NCI-H460 (cell line): ENCODE data around the gene PUS1. TPM values are rescaled to one million over a fixed set of nuclear protein-coding genes. Genes with fewer than 3 reads are reported as not detected.
"Not testable (repeated sequence)": the region's sequence is repeated elsewhere in the genome, so short reads cannot be mapped to it uniquely, and the experiment has no call there.

Experiments
- DNase-seq: peaks from one replicate; pipeline ENCODE4 v3.0.0-alpha.2; 2016; ENCODE audit warnings: low read depth; ENCODE audit errors: extremely low read depth
- total RNA-seq: library from RNA; depleted of rRNA; stranded (reverse); fragments of >200 nt; shearing (Covaris generic); gene quantifications from 2 replicates; pipeline ENCODE4 v1.2.3, GENCODE V29; 2014

PUS1 gene
- total RNA-seq, 1 experiment from 2014 or later, result 42.2 TPM

DNA sequence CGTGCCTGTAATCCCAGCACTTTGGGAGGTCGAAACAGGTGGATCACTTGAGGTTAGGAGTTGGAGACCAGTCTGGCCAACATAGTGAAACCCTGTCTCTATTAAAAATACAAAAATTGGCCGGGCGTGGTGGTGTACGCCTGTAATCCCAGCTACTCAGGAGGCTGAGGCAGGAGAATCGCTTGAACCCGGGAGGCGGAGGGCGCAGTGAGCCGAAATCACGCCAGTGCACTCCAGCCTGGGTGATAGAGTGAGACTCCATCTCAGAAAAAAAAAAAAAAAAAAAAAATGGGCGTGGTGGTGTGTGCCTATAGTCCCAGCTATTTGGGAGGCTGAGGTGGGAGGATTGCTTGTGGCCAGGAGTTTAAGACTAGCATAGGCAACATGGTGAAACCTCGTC, 25.4 kb downstream of the PUS1 start:
- not testable (repeated sequence) for DNase-seq

DNA sequence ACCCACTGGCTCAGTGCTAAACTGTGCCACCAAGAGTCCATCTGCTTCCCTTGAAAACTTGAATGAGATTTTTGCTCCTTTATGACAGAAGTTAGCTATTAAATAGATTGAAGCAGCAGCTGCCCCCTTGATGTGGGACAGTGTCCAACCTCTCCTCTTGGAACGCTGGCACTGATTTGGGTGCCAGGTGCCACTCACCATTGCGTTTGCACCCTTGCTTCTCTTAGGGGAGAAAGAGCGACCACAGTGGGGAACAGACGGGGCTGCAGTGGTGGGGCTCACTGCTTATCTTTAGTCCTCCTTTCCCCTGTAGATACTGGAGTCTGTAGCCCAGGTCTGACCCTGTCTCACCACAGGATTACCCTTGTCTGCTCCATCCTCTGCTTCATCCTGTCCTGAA, 30.0 kb downstream of the PUS1 start:
- no peak for DNase-seq

DNA sequence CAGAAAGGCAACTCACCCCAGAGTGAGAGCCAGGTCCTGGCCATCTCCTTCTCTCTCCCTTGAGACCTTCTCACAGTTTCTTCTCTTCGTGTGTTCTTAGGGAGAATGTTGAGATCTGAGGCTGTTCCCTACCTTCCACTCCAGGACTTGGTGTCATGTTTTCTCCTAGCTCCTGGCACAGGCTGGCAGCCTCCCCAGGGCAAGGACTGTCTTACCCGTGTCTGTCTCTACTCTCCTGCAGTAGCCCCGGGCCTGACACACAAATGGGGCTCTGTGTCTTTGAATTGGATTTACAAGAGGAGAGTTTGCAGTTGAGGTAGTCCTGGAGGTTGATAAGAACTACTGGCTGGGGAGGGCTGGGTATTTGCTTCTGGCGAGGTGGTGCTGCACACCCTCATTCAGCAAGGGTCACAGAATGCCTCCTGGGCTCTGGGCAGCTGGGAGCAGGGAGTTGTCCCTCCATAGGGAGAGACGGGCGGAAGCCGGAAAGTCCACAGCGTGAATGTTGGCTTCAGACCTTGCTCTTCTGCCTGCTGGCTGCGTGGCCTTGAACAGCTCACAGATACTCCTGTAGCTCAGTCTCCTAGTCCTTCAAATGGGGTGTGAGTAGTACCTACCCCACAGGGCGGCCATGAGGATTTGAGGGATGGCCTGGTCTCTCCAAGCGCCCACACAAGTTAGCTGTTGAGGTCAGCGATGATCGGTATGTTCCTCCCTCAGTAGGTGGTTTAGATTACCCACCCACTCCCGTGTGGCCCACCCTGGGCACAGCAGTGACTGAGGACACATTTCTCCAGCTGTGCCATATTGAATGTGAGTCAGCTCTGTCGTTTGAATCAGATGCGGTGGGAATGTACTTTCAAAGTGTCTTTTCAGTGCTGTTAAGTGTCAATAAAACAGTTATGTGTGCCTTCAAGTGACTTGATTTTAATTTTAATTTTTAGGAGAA, 30.8 kb downstream of the PUS1 start:
- no peak for DNase-seq

DNA sequence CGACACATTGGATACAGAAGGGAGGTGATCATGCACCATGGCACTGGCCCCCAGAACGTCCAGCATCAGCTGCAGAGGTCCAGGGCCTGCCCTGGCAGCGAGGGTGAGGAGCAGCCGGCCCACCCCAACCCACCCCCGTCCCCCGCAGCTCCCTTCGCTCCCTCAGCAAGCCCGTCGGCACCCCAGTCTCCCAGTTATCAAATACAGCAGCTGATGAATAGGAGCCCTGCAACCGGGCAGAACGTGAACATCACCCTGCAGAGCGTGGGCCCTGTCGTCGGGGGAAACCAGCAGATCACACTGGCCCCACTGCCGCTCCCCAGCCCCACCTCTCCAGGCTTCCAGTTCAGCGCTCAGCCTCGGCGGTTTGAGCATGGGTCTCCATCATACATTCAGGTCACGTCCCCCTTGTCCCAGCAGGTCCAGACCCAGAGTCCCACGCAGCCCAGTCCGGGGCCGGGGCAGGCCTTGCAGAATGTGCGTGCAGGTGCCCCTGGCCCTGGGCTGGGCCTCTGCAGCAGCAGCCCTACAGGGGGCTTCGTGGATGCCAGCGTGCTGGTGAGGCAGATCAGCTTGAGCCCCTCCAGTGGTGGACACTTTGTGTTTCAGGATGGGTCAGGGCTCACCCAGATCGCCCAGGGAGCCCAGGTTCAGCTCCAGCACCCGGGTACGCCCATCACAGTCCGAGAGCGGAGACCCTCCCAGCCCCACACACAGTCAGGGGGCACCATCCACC, 31.7 kb downstream of the PUS1 start:
- DNase-seq, result not testable (repeated sequence)

DNA sequence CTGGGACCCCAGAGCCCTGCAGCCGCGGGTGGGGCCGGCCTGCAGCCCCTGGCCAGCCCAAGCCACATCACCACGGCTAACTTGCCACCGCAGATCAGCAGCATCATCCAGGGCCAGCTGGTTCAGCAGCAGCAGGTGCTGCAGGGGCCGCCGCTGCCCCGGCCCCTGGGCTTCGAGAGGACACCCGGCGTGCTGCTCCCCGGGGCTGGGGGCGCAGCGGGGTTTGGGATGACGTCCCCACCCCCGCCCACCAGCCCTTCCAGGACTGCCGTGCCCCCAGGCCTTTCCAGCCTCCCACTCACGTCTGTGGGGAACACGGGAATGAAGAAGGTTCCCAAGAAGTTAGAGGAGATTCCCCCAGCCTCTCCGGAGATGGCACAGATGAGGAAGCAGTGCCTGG, 32.3 kb downstream of the PUS1 start:
- not testable (repeated sequence) for DNase-seq

DNA sequence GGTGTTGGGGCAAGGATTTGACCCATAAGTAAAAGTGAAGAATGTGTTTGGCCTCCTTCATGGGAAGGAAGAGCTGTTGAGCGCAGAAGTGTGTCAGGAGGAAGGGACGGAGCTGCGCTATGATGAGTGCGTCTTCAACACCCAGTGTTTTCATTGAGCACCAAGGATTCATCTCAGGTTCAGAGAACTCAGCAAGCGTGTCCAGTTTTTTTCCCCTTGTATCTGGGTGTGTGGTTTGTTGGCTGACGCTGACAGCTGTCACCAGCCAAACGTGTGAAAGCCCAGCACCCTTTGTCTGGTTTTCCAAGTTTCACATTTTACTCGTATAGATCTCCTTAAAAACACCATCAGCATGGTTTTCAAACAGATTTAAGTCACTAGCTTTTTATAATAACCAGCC, 33.0 kb downstream of the PUS1 start:
- no peak for DNase-seq

DNA sequence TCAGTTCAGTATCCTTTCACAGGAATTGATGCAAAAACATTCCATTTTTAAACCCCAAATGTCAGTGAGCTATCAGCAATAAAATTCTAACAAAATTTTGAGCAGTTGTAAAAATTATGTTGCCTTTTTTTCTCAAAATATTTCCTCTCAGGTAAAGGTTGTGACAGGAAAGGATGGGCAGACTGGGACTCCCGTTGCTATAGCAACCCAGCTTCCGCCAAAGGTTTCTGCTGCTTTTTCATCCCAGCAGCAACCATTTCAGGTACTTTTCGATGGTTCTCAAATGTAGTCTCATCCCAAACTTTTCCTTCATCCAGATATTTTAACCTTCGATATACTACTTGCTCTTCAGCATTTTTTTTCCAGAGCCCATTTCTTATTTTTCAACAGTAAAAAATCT, 34.3 kb downstream of the PUS1 start:
- no peak for DNase-seq

DNA sequence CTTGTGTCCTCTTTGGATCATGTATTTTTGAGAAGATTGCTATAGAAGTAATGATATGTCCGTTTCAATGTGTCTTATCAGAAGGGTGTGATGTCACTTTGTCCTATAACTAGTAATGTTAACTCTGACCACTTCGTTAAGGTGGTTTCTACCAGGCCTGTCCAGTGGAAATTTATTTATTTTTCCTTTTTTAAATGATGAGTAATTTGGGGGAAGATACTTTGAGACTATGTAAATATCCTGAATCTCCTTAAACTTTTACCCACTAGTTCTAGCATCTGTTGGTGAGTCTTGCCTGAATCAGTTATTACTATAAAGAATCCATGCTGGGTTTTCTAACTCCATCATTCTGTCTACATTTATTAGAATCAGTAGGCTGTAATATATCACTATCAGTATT, 36.0 kb downstream of the PUS1 start:
- DNase-seq, result no peak

DNA sequence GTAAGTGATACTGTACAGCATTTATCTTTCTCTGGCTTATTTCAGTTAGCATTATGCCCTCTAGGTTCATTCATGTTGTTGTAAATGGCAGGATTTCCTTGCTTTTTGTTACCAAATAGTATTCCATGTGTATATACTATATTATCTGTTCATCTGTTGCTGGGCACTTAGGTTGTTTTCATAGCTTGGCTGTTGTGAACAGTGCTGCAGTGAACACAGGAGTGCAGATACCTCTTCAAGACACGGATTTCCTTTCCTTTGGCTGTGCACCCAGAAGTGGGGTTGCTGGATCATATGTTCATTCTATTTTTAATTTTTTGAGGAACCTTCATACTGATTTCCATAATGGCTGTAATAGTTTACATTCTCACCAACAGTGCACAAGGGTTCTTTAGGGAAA, 42.1 kb downstream of the PUS1 start:
- DNase-seq, result no peak

DNA sequence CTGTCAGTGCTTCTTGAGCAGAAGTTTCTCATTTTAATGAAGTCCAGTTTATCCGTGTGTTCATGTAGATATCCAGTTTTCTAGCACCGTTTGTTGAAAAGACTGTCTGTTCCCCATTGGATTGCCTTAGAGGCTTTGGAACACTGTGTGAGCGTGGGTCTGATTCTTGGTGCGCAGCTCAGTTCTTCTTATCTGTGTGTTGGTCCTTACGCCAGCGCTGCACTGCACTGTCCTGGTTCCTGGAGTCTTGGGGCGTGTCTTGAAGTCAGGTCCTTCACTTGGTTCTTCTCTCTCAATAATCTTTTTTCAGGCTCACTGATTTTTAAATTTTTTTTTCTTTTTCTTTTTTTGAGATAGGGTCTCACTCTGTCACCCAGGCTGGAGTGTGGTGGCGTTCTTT, 46.2 kb downstream of the PUS1 start:
- no peak for DNase-seq

DNA sequence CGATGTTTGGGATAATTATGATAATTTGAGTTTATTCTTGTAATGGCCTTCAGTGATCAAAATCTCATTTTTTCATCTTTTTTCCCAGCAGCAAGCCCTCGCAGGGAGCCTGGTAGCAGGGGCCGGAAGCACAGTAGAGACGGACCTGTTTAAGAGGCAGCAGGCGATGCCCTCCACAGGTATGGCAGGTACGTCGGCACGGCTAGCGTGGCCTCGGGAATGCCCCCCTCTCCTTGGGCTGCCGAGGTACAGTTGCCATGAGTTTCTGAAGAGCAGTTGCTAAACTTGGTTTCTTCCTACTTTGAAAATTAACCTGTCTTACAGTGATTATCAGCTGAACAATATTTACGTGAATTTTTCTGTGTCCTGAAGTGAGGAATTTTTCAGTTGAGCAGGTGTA, 50.5 kb downstream of the PUS1 start:
- DNase-seq, result no peak

DNA sequence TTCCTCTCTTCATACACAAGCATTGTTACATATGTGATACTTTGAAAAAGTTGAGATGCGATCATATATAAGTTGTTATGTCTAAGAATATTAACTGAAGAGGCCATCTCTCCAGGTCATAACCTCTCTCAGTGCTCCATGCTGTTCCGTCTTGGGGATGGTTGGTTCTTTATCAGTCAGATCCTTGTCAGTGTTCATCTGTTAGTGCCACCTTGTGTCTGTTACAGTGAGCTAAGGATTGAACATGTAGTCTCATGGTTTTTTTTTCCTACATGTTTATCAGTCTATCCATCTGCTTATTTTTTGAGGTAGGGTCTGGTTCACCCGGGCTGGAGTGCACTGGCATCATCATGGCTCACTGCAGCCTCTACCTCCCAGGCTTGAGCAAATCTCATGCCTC, 51.2 kb downstream of the PUS1 start:
- no peak for DNase-seq

DNA sequence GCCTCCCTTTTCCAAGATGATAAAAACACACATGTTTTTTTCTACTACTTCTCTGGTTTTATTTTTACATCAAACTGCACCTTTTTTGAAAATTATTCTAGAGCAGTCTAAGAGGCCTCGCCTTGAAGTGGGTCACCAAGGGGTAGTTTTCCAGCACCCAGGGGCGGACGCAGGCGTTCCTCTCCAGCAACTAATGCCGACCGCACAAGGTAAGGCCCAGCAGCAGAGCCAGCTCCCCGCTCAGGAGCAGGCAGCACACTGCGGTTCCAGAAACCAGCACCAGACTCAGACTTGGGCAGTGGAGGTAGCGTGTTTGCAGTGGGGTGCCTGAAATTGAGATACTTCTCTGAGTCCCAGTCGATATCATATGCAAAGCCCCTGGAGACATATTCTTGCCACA, 52.3 kb downstream of the PUS1 start:
- DNase-seq, result no peak

DNA sequence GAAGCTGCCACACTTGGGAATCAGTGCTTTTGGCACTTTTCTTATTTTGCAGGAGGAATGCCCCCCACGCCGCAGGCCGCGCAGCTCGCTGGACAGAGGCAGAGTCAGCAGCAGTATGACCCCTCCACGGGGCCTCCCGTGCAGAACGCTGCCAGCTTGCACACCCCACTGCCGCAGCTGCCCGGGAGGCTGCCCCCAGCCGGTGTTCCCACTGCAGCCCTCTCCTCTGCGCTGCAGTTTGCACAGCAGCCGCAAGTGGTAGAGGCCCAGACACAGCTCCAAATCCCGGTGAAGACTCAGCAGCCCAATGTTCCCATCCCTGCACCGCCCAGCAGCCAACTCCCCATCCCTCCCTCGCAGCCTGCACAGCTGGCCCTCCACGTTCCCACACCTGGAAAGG, 53.0 kb downstream of the PUS1 start:
- no peak for DNase-seq

DNA sequence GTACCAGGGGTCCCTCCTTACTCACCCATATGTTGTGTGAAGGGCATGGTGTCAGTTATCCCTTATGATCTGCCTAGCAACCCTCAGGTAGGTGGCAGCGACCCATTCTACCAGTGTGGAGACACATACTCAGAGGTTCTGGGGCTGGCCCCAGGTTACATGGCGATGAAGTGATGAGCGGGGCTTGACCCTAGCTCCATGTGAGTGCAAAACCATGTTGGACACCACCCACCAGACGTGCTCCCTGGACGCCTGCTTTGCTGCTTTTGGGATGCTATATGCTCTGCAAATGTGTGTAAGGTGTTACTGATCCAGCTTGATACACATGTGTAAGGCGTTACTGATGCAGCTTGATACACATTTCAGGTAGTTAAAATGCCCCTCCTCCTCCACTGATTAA, 54.0 kb downstream of the PUS1 start:
- DNase-seq, result no peak

DNA sequence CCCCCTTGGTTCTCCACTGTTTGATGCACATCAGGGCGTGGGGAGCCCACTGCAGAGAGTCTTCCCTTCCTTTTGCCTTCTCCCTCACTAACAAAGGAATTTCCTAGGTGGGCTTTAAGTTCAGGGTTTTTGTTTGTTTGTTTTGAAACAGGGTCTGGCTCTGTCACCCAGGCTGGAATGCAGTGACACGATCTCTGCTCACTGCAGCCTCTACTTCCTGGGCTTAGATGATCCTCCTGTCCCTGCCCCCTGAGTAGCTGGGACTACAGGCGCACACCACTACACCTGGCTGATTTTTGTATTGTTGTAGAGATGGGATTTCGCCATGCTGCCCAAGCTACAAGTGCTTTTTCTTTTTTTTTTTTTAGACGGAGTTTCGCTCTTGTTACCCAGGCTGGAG, 54.5 kb downstream of the PUS1 start:
- DNase-seq, result no peak

DNA sequence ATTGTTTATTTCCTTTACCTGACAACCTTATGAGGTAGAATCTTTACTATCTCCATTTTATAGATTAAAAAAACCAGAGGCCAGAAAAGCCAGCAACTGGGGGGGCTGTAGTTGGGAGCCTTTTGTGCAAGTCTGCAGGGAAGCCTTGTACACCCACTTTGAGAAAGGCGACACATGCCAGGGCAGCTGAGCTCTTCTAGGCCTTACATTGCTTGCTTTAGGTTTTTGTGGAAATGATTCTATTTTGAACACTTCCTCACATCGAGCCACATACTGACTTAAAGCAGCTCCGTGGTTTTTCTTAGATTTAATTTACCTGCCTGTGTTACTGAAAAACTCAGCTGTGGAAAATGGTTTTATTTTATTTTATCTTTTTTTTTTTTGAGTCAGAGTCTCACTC, 55.3 kb downstream of the PUS1 start:
- no peak for DNase-seq

DNA sequence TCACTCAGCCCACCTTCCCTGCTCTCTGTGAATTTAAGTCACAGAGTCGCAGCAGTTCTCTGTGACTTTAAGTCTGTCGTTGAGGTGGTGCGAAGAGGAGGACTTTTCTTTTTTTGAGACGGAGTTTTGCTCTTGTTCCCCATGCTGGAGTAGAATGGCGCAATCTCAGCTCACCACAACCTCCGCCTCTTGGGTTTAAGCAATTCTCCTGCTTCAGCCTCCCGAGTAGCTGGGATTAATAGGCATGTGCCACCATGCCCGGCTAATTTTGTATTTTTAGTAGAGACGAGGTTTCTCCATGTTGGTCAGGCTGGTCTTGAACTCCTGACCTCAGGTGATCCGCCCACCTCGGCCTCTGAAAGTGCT, 56.4 kb downstream of the PUS1 start:
- DNase-seq, result not testable (repeated sequence)

DNA sequence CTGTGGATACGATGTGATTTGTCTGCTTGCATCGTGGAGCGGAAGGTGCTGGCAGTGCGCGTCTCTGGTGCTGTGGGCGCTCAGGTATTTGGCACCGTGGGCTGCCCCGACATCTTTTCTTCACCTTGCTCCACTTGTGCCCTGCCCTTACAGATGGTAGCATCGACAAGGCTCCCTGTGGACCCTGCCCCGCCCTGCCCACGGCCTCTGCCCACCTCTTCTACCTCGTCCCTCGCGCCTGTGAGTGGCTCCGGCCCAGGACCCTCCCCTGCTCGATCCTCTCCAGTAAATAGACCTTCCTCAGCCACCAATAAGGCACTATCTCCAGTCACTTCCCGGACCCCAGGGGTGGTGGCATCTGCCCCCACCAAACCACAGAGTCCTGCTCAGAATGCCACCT, 57.3 kb downstream of the PUS1 start:
- no peak for DNase-seq

DNA sequence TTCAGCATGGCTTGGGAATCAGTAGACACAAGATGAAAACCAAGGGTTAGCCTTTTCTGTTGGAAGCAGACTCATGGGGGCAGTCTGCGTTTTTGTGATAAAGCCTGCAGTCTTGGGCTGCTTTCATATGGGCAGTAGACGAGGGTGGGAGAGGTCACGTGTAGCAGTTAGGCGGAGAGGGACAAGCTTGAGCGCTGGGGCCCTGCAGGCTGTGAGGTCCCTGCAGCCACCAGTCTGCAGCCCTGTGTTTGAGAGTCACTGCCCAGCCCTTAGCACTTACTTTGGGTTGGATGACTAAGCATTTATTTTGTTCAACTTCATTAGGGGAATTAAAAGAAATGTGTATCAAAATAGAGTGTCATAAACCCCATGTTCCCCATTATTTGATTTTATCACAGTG, 57.8 kb downstream of the PUS1 start:
- DNase-seq, result no peak

DNA sequence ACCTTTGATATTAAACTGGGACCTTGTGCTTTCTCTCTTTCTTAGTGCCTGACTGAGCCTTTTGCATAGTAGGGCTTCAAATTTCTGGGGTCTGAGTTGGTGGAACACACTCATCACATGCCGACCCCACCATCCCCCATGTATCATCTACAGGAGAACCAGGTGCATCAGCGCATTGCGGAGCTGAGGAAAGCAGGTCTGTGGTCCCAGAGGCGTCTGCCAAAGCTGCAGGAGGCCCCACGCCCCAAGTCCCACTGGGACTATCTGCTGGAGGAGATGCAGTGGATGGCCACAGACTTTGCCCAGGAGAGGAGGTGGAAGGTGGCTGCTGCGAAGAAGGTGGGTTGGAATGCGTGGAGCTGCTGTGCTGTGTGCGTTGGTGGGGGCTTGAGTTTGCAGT, 58.5 kb downstream of the PUS1 start:
- no peak for DNase-seq
